ENCODE measurements around the gene FAAP100. TPM values are rescaled to one million over a fixed set of nuclear protein-coding genes. Genes with fewer than 3 reads are reported as not detected.

Gene FAAP100
- total RNA-seq, 2 donors from 2014 or later = 21.3 to 29.1 TPM

- Mint-ChIP-seq H3K36me3 (ENCODE audit: insufficient read depth in 2 of 2) (no peaks in the 10 kb centered on the region), H3K27ac (no peak overlapping the region), H3K9me3 (no peaks in the 10 kb centered on the region), H3K4me3 (peak overlapping the region in 1 of 2 donors; percentile 66), H3K4me1 (ENCODE audit: low read depth) (peaks cover 18% of the 10 kb centered on the region), H3K27me3 (ENCODE audit: low read depth) (no peaks in the 10 kb centered on the region)
- peak in 1 of 2 donors; percentile 10 for ATAC-seq (replicated peaks in 1 of 2)
- DNase-seq = peak; percentile 36 to 50
These were observed 33.3 kb downstream of the FAAP100 start for GRCh38 chr17:81518785-81519283.

- no peaks in the 10 kb centered on the region for H3K27me3 Mint-ChIP-seq (ENCODE audit: low read depth)
- no peaks in the 10 kb centered on the region for H3K36me3 Mint-ChIP-seq (ENCODE audit: insufficient read depth in 2 of 2)
- H3K4me3 Mint-ChIP-seq = peak overlapping the region; percentile 61 to 66
- DNase-seq = no peak
- no peaks in the 10 kb centered on the region for H3K9me3 Mint-ChIP-seq
- no peak overlapping the region for H3K27ac Mint-ChIP-seq
- peaks cover 18% of the 10 kb centered on the region for H3K4me1 Mint-ChIP-seq (ENCODE audit: low read depth)
- ATAC-seq (replicated peaks in 1 of 2) = no peak
These were observed 33.9 kb downstream of the FAAP100 start for GRCh38 chr17:81518113-81518784.

DNA sequence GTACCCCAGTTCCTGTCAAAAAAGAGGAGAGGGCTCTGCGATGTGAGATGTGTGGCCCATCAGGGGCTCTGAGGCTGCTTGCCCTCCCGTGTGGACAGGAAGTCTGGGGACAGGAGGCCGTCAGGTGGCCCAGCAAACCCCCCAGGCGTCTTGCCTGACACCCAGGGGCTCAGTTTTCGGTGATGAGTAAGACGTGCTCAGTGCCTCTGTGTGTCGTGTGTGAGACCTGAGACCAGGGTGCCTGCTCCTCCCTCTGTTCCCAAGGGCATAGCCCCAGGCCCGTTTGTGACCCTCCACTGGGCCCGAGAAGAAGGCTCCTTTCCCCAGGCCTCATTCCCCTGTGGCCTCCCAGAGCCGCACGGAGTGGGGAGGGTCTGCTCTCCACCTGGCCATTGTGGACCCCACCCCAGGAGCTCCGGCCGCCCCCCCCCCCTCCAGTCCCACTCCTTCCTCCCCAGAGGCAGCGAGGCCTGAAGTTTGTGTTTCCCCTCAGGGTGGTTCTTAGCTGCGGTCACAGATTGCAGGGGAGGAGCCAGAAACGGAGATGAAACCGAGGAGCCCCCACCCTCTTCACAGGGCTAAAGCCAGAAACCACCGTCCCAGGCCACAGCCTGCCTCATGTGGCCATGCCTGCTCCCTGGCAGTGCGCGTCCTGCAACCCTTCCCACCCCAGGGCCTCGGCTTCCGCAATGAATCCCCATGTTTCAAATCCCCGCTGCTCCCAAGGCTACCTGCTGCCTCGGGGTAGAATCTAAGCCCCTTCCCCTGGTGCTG is 34.6 kb downstream of the FAAP100 start:
- peak overlapping the region; percentile 44 to 61 for H3K4me3 Mint-ChIP-seq
- peaks cover 18% of the 10 kb centered on the region for H3K4me1 Mint-ChIP-seq (ENCODE audit: low read depth)
- H3K27ac Mint-ChIP-seq = no peak overlapping the region
- no peaks in the 10 kb centered on the region for H3K27me3 Mint-ChIP-seq (ENCODE audit: low read depth)
- no peaks in the 10 kb centered on the region for H3K36me3 Mint-ChIP-seq (ENCODE audit: insufficient read depth in 2 of 2)
- no peaks in the 10 kb centered on the region for H3K9me3 Mint-ChIP-seq
- ATAC-seq (replicated peaks in 1 of 2) = no peak
- DNase-seq = no peak

GRCh38 chr17:81517009-81517338 is 35.2 kb downstream of the FAAP100 start:
- no peak for DNase-seq
- Mint-ChIP-seq H3K9me3 (no peaks in the 10 kb centered on the region), H3K27ac (no peak overlapping the region), H3K4me1 (ENCODE audit: low read depth) (peaks cover 18% of the 10 kb centered on the region), H3K36me3 (ENCODE audit: insufficient read depth in 2 of 2) (peaks cover 3% of the 10 kb centered on the region in 2 donors), H3K27me3 (ENCODE audit: low read depth) (no peaks in the 10 kb centered on the region), H3K4me3 (peak overlapping the region; percentile 95 to 98)
- ATAC-seq (replicated peaks in 1 of 2) = no peak

DNA sequence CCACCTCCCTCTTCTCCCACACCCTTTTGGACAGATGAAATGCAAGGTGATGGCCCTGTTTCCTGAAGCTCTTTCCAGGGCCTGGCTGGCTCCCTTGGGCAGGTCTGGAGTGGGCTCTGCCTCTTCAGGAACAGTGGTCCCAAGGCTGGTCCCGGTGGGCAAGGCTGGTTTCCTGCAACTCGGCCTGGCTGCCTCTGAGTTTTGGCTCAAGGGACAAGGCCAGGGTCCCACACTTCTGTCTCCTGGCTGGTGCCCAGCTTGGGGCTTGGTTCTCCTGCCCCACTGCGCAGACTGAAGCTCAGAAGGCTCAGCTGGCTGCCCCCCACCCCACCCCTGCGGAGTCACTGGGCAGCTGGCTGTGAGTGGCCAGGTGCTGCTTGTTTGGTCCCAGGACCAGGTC is 35.7 kb downstream of the FAAP100 start:
- peaks cover 8% of the 10 kb centered on the region in 2 donors for H3K36me3 Mint-ChIP-seq (ENCODE audit: insufficient read depth in 2 of 2)
- peaks cover 20% of the 10 kb centered on the region for H3K4me1 Mint-ChIP-seq (ENCODE audit: low read depth)
- no peaks in the 10 kb centered on the region for H3K9me3 Mint-ChIP-seq
- no peak for DNase-seq
- no peaks in the 10 kb centered on the region for H3K27me3 Mint-ChIP-seq (ENCODE audit: low read depth)
- H3K27ac Mint-ChIP-seq = no peak overlapping the region
- peak overlapping the region; percentile 95 to 98 for H3K4me3 Mint-ChIP-seq
- ATAC-seq (replicated peaks in 1 of 2) = no peak

DNA sequence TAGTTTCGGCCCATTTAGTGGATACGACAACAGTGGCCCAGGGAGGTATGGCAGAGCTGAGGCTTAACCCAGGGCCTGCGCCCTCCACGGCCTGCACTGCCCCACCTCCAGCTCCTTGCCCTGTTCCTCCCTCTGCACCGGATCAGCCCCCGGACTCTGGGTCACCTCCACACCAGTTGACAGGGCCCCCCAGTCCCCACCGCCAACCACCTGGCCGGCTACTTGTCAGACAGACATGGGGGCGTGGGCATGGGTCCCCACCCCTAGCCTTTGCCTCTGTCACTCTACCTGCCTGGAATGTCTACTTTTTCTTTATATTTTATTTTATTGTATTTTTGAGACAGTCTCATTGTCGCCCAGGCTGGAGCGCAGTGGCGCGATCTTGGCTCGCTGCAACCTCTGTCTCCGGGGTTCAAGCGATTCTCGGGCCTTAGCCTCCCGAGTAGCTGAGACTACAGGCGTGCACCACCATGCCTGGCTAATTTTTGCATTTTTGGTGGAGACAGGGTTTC is 36.6 kb downstream of the FAAP100 start:
- ATAC-seq (replicated peaks in 1 of 2) (no peak), DNase-seq (no peak)
- Mint-ChIP-seq H3K4me3 (peak overlapping the region; percentile 95 to 98), H3K27me3 (ENCODE audit: low read depth) (no peaks in the 10 kb centered on the region), H3K36me3 (ENCODE audit: insufficient read depth in 2 of 2) (peaks cover 17% of the 10 kb centered on the region in 2 donors), H3K9me3 (no peaks in the 10 kb centered on the region), H3K4me1 (ENCODE audit: low read depth) (peaks cover 27% of the 10 kb centered on the region), H3K27ac (peak overlapping the region; percentile 94)

DNA sequence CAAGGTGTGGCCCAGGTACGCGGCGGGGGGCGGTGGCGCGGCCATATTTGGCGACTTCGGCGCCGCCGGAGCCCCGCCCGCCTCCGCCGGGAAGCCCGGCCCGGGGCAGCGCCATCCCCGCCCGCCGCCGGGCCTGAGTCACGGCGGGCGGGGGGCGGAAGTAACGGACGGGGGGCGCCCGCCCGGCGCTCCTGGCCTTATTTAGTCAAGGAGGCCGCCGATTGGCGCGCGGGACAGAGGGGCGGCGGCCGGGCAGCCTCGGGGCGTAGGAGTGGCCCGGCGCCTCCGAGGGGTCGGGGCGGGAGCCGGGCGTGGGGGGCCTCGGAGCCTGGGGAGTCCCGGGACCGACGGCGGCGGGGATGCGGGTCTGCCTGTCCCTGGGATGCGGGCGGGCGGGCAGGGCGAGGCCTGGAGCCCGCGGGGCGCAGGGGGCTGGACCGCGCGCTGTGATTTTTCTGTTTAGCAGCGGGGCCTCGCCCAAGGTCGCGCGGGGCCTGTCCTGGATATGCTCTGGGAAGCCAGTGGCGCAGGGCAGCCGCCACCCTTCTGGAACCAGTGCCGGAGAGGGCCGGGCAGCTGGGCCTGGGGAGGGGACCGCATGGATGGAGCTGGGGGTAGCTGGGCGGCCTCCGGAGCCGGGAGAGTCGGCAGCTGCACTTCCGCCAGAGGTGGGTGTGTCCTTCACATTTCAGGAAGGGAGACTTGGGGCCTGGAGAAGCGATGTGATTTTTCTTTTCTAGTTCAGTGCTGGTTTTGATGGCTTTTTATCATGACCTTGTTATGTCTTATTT is 37.2 kb downstream of the FAAP100 start:
- no peaks in the 10 kb centered on the region for H3K9me3 Mint-ChIP-seq
- H3K4me3 Mint-ChIP-seq = peak overlapping the region; percentile 95 to 98
- H3K4me1 Mint-ChIP-seq (ENCODE audit: low read depth) = peaks cover 30% of the 10 kb centered on the region

DNA sequence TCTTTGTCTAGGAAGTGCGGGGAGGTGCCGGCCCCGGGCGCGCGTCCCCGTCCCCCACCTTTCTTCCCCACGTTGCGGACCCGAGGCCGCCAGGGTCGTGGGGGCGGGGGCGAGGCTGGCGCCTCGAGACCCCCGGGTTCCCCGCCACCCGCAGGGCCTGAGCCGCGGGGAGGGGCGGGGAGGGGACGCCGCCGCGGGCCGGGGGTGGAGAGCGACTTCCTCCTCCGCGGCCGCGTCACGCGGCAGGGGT is 37.7 kb downstream of the FAAP100 start:
- Mint-ChIP-seq H3K27me3 (ENCODE audit: low read depth) (no peaks in the 10 kb centered on the region), H3K36me3 (ENCODE audit: insufficient read depth in 2 of 2) (peaks cover 27 to 29% of the 10 kb centered on the region in 2 donors), H3K4me1 (ENCODE audit: low read depth) (peaks cover 35% of the 10 kb centered on the region), H3K4me3 (peak overlapping the region; percentile 80 to 85), H3K9me3 (no peaks in the 10 kb centered on the region), H3K27ac (no peak overlapping the region)
- ATAC-seq (replicated peaks in 1 of 2) (peak in 1 of 2 donors; percentile 2), DNase-seq (no peak)

More for the DNA sequence above, 37.2 kb downstream of the FAAP100 start:
- H3K36me3 Mint-ChIP-seq (ENCODE audit: insufficient read depth in 2 of 2) = peaks cover 22 to 23% of the 10 kb centered on the region in 2 donors
- H3K27ac Mint-ChIP-seq = peak overlapping the region; percentile 94
- ATAC-seq (replicated peaks in 1 of 2) (peak; percentile 47 to 51), DNase-seq (peak; percentile 82 to 87)
- H3K27me3 Mint-ChIP-seq (ENCODE audit: low read depth) = no peaks in the 10 kb centered on the region

- H3K27me3 Mint-ChIP-seq (ENCODE audit: low read depth) = no peaks in the 10 kb centered on the region
- H3K36me3 Mint-ChIP-seq (ENCODE audit: insufficient read depth in 2 of 2) = peaks cover 31 to 33% of the 10 kb centered on the region in 2 donors
- H3K9me3 Mint-ChIP-seq = no peaks in the 10 kb centered on the region
- peak overlapping the region; percentile 75 for H3K27ac Mint-ChIP-seq
- H3K4me1 Mint-ChIP-seq (ENCODE audit: low read depth) = peaks cover 40% of the 10 kb centered on the region
- ATAC-seq (replicated peaks in 1 of 2) (peak; percentile 6 to 8), DNase-seq (peak; percentile 65 to 68)
- peak overlapping the region; percentile 85 to 92 for H3K4me3 Mint-ChIP-seq
These were observed 38.2 kb downstream of the FAAP100 start for GRCh38 chr17:81513753-81514488.

GRCh38 chr17:81513372-81513752 is 38.8 kb downstream of the FAAP100 start:
- Mint-ChIP-seq H3K36me3 (ENCODE audit: insufficient read depth in 2 of 2) (peaks cover 31 to 34% of the 10 kb centered on the region in 2 donors), H3K27me3 (ENCODE audit: low read depth) (no peaks in the 10 kb centered on the region), H3K4me1 (ENCODE audit: low read depth) (peaks cover 45% of the 10 kb centered on the region), H3K9me3 (no peaks in the 10 kb centered on the region), H3K27ac (peak overlapping the region; percentile 75), H3K4me3 (peak overlapping the region; percentile 85 to 92)
- DNase-seq (peak; percentile 78 to 86), ATAC-seq (replicated peaks in 1 of 2) (peak; percentile 32 to 49)

- Mint-ChIP-seq H3K27me3 (ENCODE audit: low read depth) (no peaks in the 10 kb centered on the region), H3K4me1 (ENCODE audit: low read depth) (peaks cover 45% of the 10 kb centered on the region), H3K9me3 (no peaks in the 10 kb centered on the region), H3K36me3 (ENCODE audit: insufficient read depth in 2 of 2) (peaks cover 31 to 34% of the 10 kb centered on the region in 2 donors), H3K27ac (peak within 1 kb of the TSS; percentile 99), H3K4me3 (peak within 1 kb of the TSS; percentile 99 to 100)
- ATAC-seq (replicated peaks in 1 of 2) = peak; percentile 61 to 63
- peak; percentile 92 to 95 for DNase-seq
These were observed 39.4 kb downstream of the FAAP100 start, which contains the start of gene ACTG1 for GRCh38 chr17:81512562-81513371. ACTG1 (minus strand) TSS chr17:81512799; CDS start chr17:81512354, 445 bp downstream.

Measured in activated T-cell treated with anti-CD3 and anti-CD28 coated beads, Interleukin-2, amount 50 U/mL, for 72 hours (primary cell).